T-helper 22 cell (primary cell): ENCODE data around the gene MOXD1.
"Not testable (repeated sequence)": the region's sequence is repeated elsewhere in the genome, so short reads cannot be mapped to it uniquely, and the experiment has no call there.

Source experiments
- DNase-seq: peaks from one replicate; pipeline ENCODE4 v3.0.0-alpha.2; 2020; ENCODE audit warnings: low read depth

MOXD1 gene

GRCh38 chr6:132282696-132283095 lies 118.6 kb downstream of the MOXD1 start:
- no peak for DNase-seq

- DNase-seq = no peak
Observed at GRCh38 chr6:132280436-132280835, 120.8 kb downstream of the MOXD1 start.

GRCh38 chr6:132279592-132280139 lies 121.6 kb downstream of the MOXD1 start:
- DNase-seq = peak; percentile 12

- no peak for DNase-seq
Observed at GRCh38 chr6:132275066-132275970, 126.0 kb downstream of the MOXD1 start.

- no peak for DNase-seq
Observed at GRCh38 chr6:132272776-132273175, 128.5 kb downstream of the MOXD1 start.

GRCh38 chr6:132270726-132271402 lies 130.4 kb downstream of the MOXD1 start:
- DNase-seq = no peak

GRCh38 chr6:132268666-132269065 lies 132.6 kb downstream of the MOXD1 start:
- not testable (repeated sequence) for DNase-seq

GRCh38 chr6:132268209-132268608 lies 133.1 kb downstream of the MOXD1 start:
- DNase-seq = no peak

- no peak for DNase-seq
Observed at GRCh38 chr6:132265451-132266097, 135.7 kb downstream of the MOXD1 start.

- no peak for DNase-seq
Observed at GRCh38 chr6:132264021-132264500, 137.2 kb downstream of the MOXD1 start.

GRCh38 chr6:132261354-132261753 lies 139.9 kb downstream of the MOXD1 start:
- DNase-seq = no peak

- DNase-seq = no peak
Observed at GRCh38 chr6:132259070-132259469, 142.2 kb downstream of the MOXD1 start.

GRCh38 chr6:132257561-132257960 lies 143.7 kb downstream of the MOXD1 start:
- DNase-seq = no peak

GRCh38 chr6:132256457-132256856 lies 144.8 kb downstream of the MOXD1 start:
- DNase-seq = no peak

- DNase-seq = no peak
Observed at GRCh38 chr6:132253906-132254305, 147.4 kb downstream of the MOXD1 start.

- no peak for DNase-seq
Observed at GRCh38 chr6:132253211-132253610, 148.1 kb downstream of the MOXD1 start.

- no peak for DNase-seq
Observed at GRCh38 chr6:132252113-132252512, 149.2 kb downstream of the MOXD1 start.

- no peak for DNase-seq
Observed at GRCh38 chr6:132251711-132252110, 149.6 kb downstream of the MOXD1 start.

GRCh38 chr6:132247381-132248159 lies 153.7 kb downstream of the MOXD1 start:
- no peak for DNase-seq

GRCh38 chr6:132246632-132247270 lies 154.5 kb downstream of the MOXD1 start:
- no peak for DNase-seq

- DNase-seq = no peak
Observed at GRCh38 chr6:132246120-132246617, 155.1 kb downstream of the MOXD1 start.
